Activated B cell treated with CpG ODN at 0.5 μM for 24 hours (primary cell): ENCODE measurements around the gene TMEM91. TPM values are rescaled to one million over a fixed set of nuclear protein-coding genes. Genes with fewer than 3 reads are reported as not detected.

ENCODE experiments used
- ATAC-seq: fragments of 200-7000 bp; cut with Tn5 transposase; one replicate; pipeline ENCODE4 v1.10.0; 2021; ENCODE audit warnings: low read depth, mild to moderate bottlenecking, moderate library complexity
- CTCF ChIA-PET: fragments of 350-600 bp; sonication (Branson Sonifier 250); formaldehyde crosslinking; loops from one replicate; lab custom pipeline; 2021; ENCODE audit warnings: antibody characterized with exemption; lab: Charles Lee
- POLR2A ChIA-PET: fragments of 350-600 bp; sonication (Branson Sonifier 250); formaldehyde crosslinking; loops from one replicate; lab custom pipeline; 2021; ENCODE audit warnings: antibody characterized with exemption; lab: Charles Lee
- DNase-seq: peaks from one replicate; pipeline ENCODE4 v3.0.0; 2022
- H3K27ac Mint-ChIP-seq: one replicate; pipeline ENCODE4 v1.8.0; 2020; ENCODE audit warnings: mixed read lengths
- H3K27me3 Mint-ChIP-seq: one replicate; pipeline ENCODE4 v1.8.0; 2021; ENCODE audit warnings: mixed read lengths
- H3K36me3 Mint-ChIP-seq: one replicate; pipeline ENCODE4 v1.8.0; 2021; ENCODE audit warnings: low read depth, mixed read lengths
- H3K4me1 Mint-ChIP-seq: one replicate; pipeline ENCODE4 v1.8.0; 2021; ENCODE audit warnings: mixed read lengths
- H3K4me3 Mint-ChIP-seq: one replicate; pipeline ENCODE4 v1.8.0; 2020; ENCODE audit warnings: mild to moderate bottlenecking, mixed read lengths
- H3K9me3 Mint-ChIP-seq: one replicate; pipeline ENCODE4 v1.8.0; 2020; ENCODE audit warnings: mixed read lengths
- intact Hi-C: fragments of 100-400 bp; cut with micrococcal nuclease; formaldehyde crosslinking; loops from one replicate; pipeline ENCODE4 v1.15.1; 2024
- total RNA-seq: library from RNA; stranded (reverse); gene quantifications from 2 replicates; pipeline ENCODE4 v1.2.3, GENCODE V29; 2022
- TF ChIP-seq, protein P1 (sequence below): fragments of 200-600 bp; IDR thresholded peaks from one replicate; pipeline ENCODE4 v1.8.0; 2022; ENCODE audit warnings: antibody characterized with exemption, mild to moderate bottlenecking

The TMEM91 gene
- total RNA-seq, 1 donor from 2014 or later = 4.6 TPM

DNA sequence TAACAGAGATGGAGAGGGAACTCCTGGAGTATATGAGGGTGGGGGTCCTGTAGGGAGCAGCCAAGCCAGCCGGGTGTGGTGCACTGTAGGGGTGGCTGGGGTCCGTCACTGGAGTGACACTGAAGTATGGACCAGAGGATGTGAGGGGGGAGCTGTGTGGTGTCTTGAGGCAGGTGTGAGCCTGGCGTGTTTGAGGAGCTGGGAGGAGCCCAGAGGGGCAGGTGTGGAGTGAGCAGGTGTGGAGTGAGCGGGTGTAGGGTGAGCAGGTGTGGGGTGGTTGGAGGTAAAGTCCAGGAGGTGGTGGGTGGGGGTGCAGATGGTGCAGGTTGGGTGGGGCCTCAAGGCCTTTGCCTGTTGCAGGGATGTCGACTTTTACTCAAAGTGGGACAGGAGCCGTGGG is 45.0 kb downstream of the TMEM91 start:
- H3K36me3 Mint-ChIP-seq = peaks cover 74% of the 10 kb centered on the region
- CTCF ChIA-PET = no interaction called here
- no peaks in the 10 kb centered on the region for H3K9me3 Mint-ChIP-seq
- DNase-seq = no peak
- no peak overlapping the region for H3K4me3 Mint-ChIP-seq
- TF ChIP-seq, protein P1, sequence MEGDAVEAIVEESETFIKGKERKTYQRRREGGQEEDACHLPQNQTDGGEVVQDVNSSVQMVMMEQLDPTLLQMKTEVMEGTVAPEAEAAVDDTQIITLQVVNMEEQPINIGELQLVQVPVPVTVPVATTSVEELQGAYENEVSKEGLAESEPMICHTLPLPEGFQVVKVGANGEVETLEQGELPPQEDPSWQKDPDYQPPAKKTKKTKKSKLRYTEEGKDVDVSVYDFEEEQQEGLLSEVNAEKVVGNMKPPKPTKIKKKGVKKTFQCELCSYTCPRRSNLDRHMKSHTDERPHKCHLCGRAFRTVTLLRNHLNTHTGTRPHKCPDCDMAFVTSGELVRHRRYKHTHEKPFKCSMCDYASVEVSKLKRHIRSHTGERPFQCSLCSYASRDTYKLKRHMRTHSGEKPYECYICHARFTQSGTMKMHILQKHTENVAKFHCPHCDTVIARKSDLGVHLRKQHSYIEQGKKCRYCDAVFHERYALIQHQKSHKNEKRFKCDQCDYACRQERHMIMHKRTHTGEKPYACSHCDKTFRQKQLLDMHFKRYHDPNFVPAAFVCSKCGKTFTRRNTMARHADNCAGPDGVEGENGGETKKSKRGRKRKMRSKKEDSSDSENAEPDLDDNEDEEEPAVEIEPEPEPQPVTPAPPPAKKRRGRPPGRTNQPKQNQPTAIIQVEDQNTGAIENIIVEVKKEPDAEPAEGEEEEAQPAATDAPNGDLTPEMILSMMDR = no peak
- no peak overlapping the region for H3K27ac Mint-ChIP-seq
- ATAC-seq = no peak
- H3K4me1 Mint-ChIP-seq = no peaks in the 10 kb centered on the region
- POLR2A ChIA-PET = no interaction called here
- intact Hi-C loops = no loop called here
- no peaks in the 10 kb centered on the region for H3K27me3 Mint-ChIP-seq

DNA sequence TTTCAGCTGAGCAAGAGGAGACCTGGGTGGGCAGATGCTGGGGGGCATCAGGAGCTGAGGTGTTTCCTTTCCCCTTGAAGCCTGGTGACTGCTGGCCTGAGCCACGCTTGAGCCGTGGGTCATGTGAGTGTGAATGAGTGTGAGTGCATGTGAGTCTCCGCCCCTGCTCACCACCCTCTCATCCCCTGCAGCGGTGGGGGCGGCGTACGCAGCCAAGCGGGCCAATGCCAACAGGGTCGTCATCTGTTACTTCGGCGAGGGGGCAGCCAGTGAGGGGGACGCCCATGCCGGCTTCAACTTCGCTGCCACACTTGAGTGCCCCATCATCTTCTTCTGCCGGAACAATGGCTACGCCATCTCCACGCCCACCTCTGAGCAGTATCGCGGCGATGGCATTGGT is 45.6 kb downstream of the TMEM91 start:
- ChIA-PET POLR2A (no interaction called here), CTCF (no interaction called here)

DNA sequence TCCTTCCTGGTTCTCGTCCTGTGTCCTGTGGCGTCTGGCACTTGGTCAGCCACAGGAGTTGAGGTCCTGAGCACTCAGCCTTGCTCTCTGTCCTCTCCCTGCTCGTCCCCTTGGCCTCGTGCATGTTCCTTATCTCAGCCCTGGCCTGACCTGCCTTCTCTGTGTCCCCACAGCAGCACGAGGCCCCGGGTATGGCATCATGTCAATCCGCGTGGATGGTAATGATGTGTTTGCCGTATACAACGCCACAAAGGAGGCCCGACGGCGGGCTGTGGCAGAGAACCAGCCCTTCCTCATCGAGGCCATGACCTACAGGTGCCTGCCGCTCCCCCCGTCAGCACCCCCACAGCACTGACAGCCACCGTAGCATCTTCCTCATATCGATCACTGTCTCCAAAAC is 46.1 kb downstream of the TMEM91 start:
- TF ChIP-seq, protein P1 = no peak
- H3K4me3 Mint-ChIP-seq = no peak overlapping the region
- ATAC-seq = no peak
- H3K9me3 Mint-ChIP-seq = no peaks in the 10 kb centered on the region
- no peaks in the 10 kb centered on the region for H3K27me3 Mint-ChIP-seq
- peaks cover 6% of the 10 kb centered on the region for H3K4me1 Mint-ChIP-seq
- CTCF ChIA-PET = no interaction called here
- POLR2A ChIA-PET = interaction anchor here (0.7 kb wide), 1 partner anchor 331 kb away, joined by 4 read pairs; no protein-coding TSS in a partner anchor
- no peak overlapping the region for H3K27ac Mint-ChIP-seq
- intact Hi-C loops = no loop called here
- peaks cover 67% of the 10 kb centered on the region for H3K36me3 Mint-ChIP-seq
- DNase-seq = no peak

More for the DNA sequence above, 45.6 kb downstream of the TMEM91 start:
- ATAC-seq = no peak
- no peak for DNase-seq
- Mint-ChIP-seq H3K27me3 (no peaks in the 10 kb centered on the region), H3K4me1 (peaks cover 3% of the 10 kb centered on the region), H3K27ac (no peak overlapping the region), H3K4me3 (no peak overlapping the region), H3K36me3 (peaks cover 71% of the 10 kb centered on the region), H3K9me3 (no peaks in the 10 kb centered on the region)
- intact Hi-C loops = no loop called here
- TF ChIP-seq, protein P1 = no peak

GRCh38 chr19:41422955-41423354 is 46.6 kb downstream of the TMEM91 start:
- POLR2A ChIA-PET = interaction anchor here (0.7 kb wide), 1 partner anchor 330 kb away, joined by 4 read pairs; no protein-coding TSS in a partner anchor
- Mint-ChIP-seq H3K36me3 (peaks cover 67% of the 10 kb centered on the region), H3K27me3 (no peaks in the 10 kb centered on the region), H3K27ac (no peak overlapping the region), H3K9me3 (no peaks in the 10 kb centered on the region), H3K4me1 (peaks cover 11% of the 10 kb centered on the region), H3K4me3 (no peak overlapping the region)
- ATAC-seq (no peak), DNase-seq (no peak)
- intact Hi-C loops = no loop called here
- CTCF ChIA-PET = no interaction called here
- TF ChIP-seq, protein P1 = no peak

GRCh38 chr19:41424335-41425173 is 48.2 kb downstream of the TMEM91 start:
- H3K27me3 Mint-ChIP-seq = no peaks in the 10 kb centered on the region
- ChIA-PET POLR2A (no interaction called here), CTCF (interaction anchor here (0.5 kb wide), 1 partner anchor 86 kb away, joined by 4 read pairs; no protein-coding TSS in a partner anchor)
- no peak overlapping the region for H3K27ac Mint-ChIP-seq
- H3K9me3 Mint-ChIP-seq = no peaks in the 10 kb centered on the region
- intact Hi-C loops = no loop called here
- TF ChIP-seq, protein P1 = no peak
- ATAC-seq (no peak), DNase-seq (no peak)
- peaks cover 53% of the 10 kb centered on the region for H3K36me3 Mint-ChIP-seq
- H3K4me3 Mint-ChIP-seq = no peak overlapping the region
- H3K4me1 Mint-ChIP-seq = peaks cover 16% of the 10 kb centered on the region
